K562 (cell line): Measurements from ENCODE around the gene WNT16. TPM values are rescaled to one million over a fixed set of nuclear protein-coding genes. Genes with fewer than 3 reads are reported as not detected.
A peak's percentile ranks its signal among the peaks of the same experiment; 100 is the strongest.

Source experiments
- CBX1 ChIP-seq: sonication (generic); IDR thresholded peaks from 2 replicates; pipeline ENCODE4 v1.6.1; 2016; ENCODE audit warnings: antibody characterized with exemption, low read depth, mild to moderate bottlenecking
- DDX20 ChIP-seq: fragments of 450-650 bp; IDR thresholded peaks from 2 replicates; pipeline ENCODE4 v1.6.1; 2016; ENCODE audit warnings: missing genetic modification characterization, low read depth, mild to moderate bottlenecking, missing compliant biosample characterization, moderate library complexity
- DMBX1 ChIP-seq: fragments of 250-450 bp; sonication (Bioruptor Pico); IDR thresholded peaks from 2 replicates; pipeline ENCODE4 v1.8.0; 2022; ENCODE audit warnings: inconsistent platforms, mild to moderate bottlenecking, moderate library complexity, borderline replicate concordance
- KDM1A ChIP-seq, 2 experiments: fragments of 450-650 bp; IDR thresholded peaks; 2 replicates each; pipeline ENCODE4 v1.6.1; 2016; ENCODE audit warnings: mild to moderate bottlenecking in 2 of 2
- KLF6 ChIP-seq: fragments of 250-450 bp; sonication (Bioruptor Pico); IDR thresholded peaks from 2 replicates; pipeline ENCODE4 v1.4.0; 2020; ENCODE audit warnings: mild to moderate bottlenecking, moderate library complexity, borderline replicate concordance
- NR4A1 ChIP-seq, 2 experiments: fragments of 250-450 bp in 1 of 2; fragments of 450-650 bp in 1 of 2; sonication (Bioruptor Pico) in 1 of 2; IDR thresholded peaks; 2 replicates each; pipeline versions ENCODE4 v1.4.0 to v1.6.1; 2016 to 2020; ENCODE audit warnings: mild to moderate bottlenecking in 2 of 2, missing compliant biosample characterization in 1 of 2, missing genetic modification characterization in 1 of 2, moderate library complexity in 1 of 2
- POLR2B ChIP-seq: fragments of 450-650 bp; IDR thresholded peaks from 2 replicates; pipeline ENCODE4 v1.6.1; 2018; ENCODE audit warnings: low read depth; ENCODE audit not compliant: partially characterized antibody
- POLR3A ChIP-seq: IDR thresholded peaks from 2 replicates; pipeline ENCODE4 v1.6.1; 2011; ENCODE audit warnings: borderline replicate concordance, mild to moderate bottlenecking, moderate library complexity; ENCODE audit not compliant: insufficient read length, insufficient read depth; ENCODE audit errors: extremely low read depth
- POU5F1 ChIP-seq: fragments of 150-350 bp; IDR thresholded peaks from 2 replicates; pipeline ENCODE4 v1.6.1; 2014; ENCODE audit warnings: borderline replicate concordance, low read length, low read depth, mild to moderate bottlenecking; ENCODE audit not compliant: partially characterized antibody
- PTTG1 ChIP-seq: fragments of 450-650 bp; IDR thresholded peaks from 2 replicates; pipeline ENCODE4 v1.6.1; 2016; ENCODE audit warnings: low read depth, mild to moderate bottlenecking, missing genetic modification characterization, missing compliant biosample characterization
- SMAD3 ChIP-seq: fragments of 450-650 bp; formaldehyde crosslinking; conservative IDR thresholded peaks from 2 replicates; pipeline ENCODE4 v1.4.0; 2020; ENCODE audit warnings: mild to moderate bottlenecking
- SMAD4 ChIP-seq: fragments of 250-450 bp; sonication (Bioruptor Pico); conservative IDR thresholded peaks from 2 replicates; pipeline ENCODE4 v1.8.0; 2021; ENCODE audit warnings: inconsistent platforms, mild to moderate bottlenecking, moderate library complexity
- TAF7 ChIP-seq: fragments of 450-650 bp; IDR thresholded peaks from 2 replicates; pipeline ENCODE4 v1.6.1; 2016; ENCODE audit warnings: missing genetic modification characterization, missing compliant biosample characterization
- TCF3 ChIP-seq: sonication (generic); formaldehyde crosslinking; IDR thresholded peaks from 2 replicates; pipeline ENCODE4 v1.4.0; 2020; ENCODE audit warnings: mild to moderate bottlenecking, missing genetic modification reagents
- TOE1 ChIP-seq, 2 experiments: fragments of 450-650 bp in 1 of 2; sonication (generic) in 1 of 2; formaldehyde crosslinking in 1 of 2; IDR thresholded peaks; 2 replicates each; pipeline versions ENCODE4 v1.7.1 to v1.8.0; 2016 to 2022; ENCODE audit warnings: borderline replicate concordance in 2 of 2, mild to moderate bottlenecking in 2 of 2, antibody characterized with exemption in 1 of 2, inconsistent platforms in 1 of 2, low read depth in 1 of 2, missing genetic modification reagents in 1 of 2, moderate library complexity in 1 of 2
- ZNF197 ChIP-seq: fragments of 200-800 bp; sonication (Bioruptor generic); IDR thresholded peaks from 2 replicates; pipeline ENCODE4 v1.6.1; 2016; ENCODE audit warnings: low read depth, missing genetic modification characterization, missing compliant biosample characterization
- ZNF239 ChIP-seq: fragments of 250-450 bp; sonication (Bioruptor Pico); IDR thresholded peaks from 2 replicates; pipeline ENCODE4 v1.4.0; 2020; ENCODE audit warnings: mild to moderate bottlenecking
- ZNF449 ChIP-seq: fragments of 250-450 bp; sonication (Bioruptor Pico); IDR thresholded peaks from 2 replicates; pipeline ENCODE4 v1.8.0; 2022; ENCODE audit warnings: moderate library complexity, mild to moderate bottlenecking, inconsistent platforms
- ZNF511 ChIP-seq: sonication (generic); formaldehyde crosslinking; IDR thresholded peaks from 2 replicates; pipeline ENCODE4 v1.8.0; 2022; ENCODE audit warnings: mild to moderate bottlenecking, missing genetic modification reagents
- ZNF740 ChIP-seq, 3 experiments: fragments of 200-800 bp in 1 of 3; sonication (Bioruptor generic) in 1 of 3; sonication (generic) in 1 of 3; formaldehyde crosslinking in 1 of 3; IDR thresholded peaks; 2 replicates each; pipeline versions ENCODE4 v1.6.1 to v1.8.0; 2016 to 2022; ENCODE audit warnings: mild to moderate bottlenecking in 2 of 3, missing compliant biosample characterization in 2 of 3, missing genetic modification characterization in 2 of 3, missing genetic modification reagents in 1 of 3
- polyA plus RNA-seq, 8 experiments: library from polyadenylated mRNA; depleted of rRNA in 4 of 8; stranded (reverse) in 5 of 8; unstranded in 3 of 8; fragments of >200 nt; fragmentation: Nextera tagmentation in 2 of 8; fragmentation: Illumina TruSeq in 1 of 8; extraction: Ambion mirVana in 2 of 8; extraction: Trizol in 1 of 8; gene quantifications; 2 replicates each; pipeline versions ENCODE4 v1.2.1 to v1.2.3, GENCODE V29; 2011 to 2014; ENCODE audit warnings: inconsistent platforms in 1 of 8, missing spikeins in 1 of 8
- total RNA-seq, 7 experiments: library from RNA; depleted of rRNA in 6 of 7; stranded (reverse); fragments of >200 nt in 6 of 7; fragmentation: Illumina TruSeq in 2 of 7; extraction: Trizol in 2 of 7; gene quantifications; 2 replicates each; pipeline versions ENCODE4 v1.2.1 to v1.2.3, GENCODE V29; 2011 to 2021; ENCODE audit warnings: low replicate concordance in 1 of 7
- TF ChIP-seq, protein P1 (sequence below): fragments of 250-450 bp; sonication (Bioruptor Pico); IDR thresholded peaks from 2 replicates; pipeline ENCODE4 v1.8.0; 2021; ENCODE audit warnings: moderate library complexity, mild to moderate bottlenecking, inconsistent platforms

Gene WNT16
- total and polyA plus RNA-seq, 9 of the 15 experiments (the other 6 are each of a cell fraction or from before 2014, with no cell fraction given), result 0.06 to 0.07 TPM; not detected in 7

- TF ChIP-seq ZNF449 (CRISPR knock-in tag) (peak; percentile 72; the same call in 1 of the 2 replicates), SMAD4 (CRISPR knock-in tag) (peak; percentile 80), KLF6 (CRISPR knock-in tag) (peak; percentile 73; the same call in 1 of the 2 replicates), POU5F1 (no peak), POLR2B (peak; percentile 17), ZNF197 (CRISPR knock-in tag) (peak; percentile 78; the same call in 1 of the 2 replicates), KDM1A (IDR thresholded peaks at IDR 0.05) (peak in 1 of 2 experiments; percentile 10; a peak in 2 of 4 replicates), ZNF511 (CRISPR knock-in tag) (no peak), CBX1 (no peak), TCF3 (CRISPR knock-in tag) (no peak), PTTG1 (tag) (peak; percentile 87), ZNF239 (CRISPR knock-in tag) (peak; percentile 54), POLR3A (no peak), NR4A1 (CRISPR knock-in tag; IDR thresholded peaks at IDR 0.05) (no peak), NR4A1 (tag; IDR thresholded peaks at IDR 0.05) (peak; percentile 92), SMAD3 (CRISPR knock-in tag) (peak; percentile 92), TAF7 (0 out of 2 replicates have a peak, but pooled peaks have one; percentile 10), ZNF740 (CRISPR knock-in tag; IDR thresholded peaks at IDR 0.05) (no peak), ZNF740 (tag; IDR thresholded peaks at IDR 0.05) (peak in 1 of 2 experiments; percentile 84; a peak in 2 of 4 replicates), DDX20 (tag) (peak; percentile 90), DMBX1 (CRISPR knock-in tag) (peak; percentile 90), TOE1 (IDR thresholded peaks at IDR 0.05; ENCODE audit: borderline replicate concordance) (no peak), TOE1 (CRISPR knock-in tag; IDR thresholded peaks at IDR 0.05; ENCODE audit: borderline replicate concordance, low read depth) (no peak)
- TF ChIP-seq, protein P1, sequence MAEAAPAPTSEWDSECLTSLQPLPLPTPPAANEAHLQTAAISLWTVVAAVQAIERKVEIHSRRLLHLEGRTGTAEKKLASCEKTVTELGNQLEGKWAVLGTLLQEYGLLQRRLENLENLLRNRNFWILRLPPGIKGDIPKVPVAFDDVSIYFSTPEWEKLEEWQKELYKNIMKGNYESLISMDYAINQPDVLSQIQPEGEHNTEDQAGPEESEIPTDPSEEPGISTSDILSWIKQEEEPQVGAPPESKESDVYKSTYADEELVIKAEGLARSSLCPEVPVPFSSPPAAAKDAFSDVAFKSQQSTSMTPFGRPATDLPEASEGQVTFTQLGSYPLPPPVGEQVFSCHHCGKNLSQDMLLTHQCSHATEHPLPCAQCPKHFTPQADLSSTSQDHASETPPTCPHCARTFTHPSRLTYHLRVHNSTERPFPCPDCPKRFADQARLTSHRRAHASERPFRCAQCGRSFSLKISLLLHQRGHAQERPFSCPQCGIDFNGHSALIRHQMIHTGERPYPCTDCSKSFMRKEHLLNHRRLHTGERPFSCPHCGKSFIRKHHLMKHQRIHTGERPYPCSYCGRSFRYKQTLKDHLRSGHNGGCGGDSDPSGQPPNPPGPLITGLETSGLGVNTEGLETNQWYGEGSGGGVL, result no peak
Measured at GRCh38 chr7:121294448-121294992, 34.3 kb upstream of the WNT16 start (continued).
